Stimulated activated naive B cell treated with anti-CD40 and anti-IgM and Interleukin-4, amounts not matched to agents 10 μg/mL and 1 μg/mL and 100 μg/mL, for 72 hours (primary cell): Measurements from ENCODE around the gene HS6ST3.

Experiments used
- ATAC-seq, 2 donors: fragments of 150-1000 bp; cut with Tn5 transposase; replicated peaks; 2 replicates each; pipeline ENCODE4 v1.10.0; 2021; ENCODE audit warnings: moderate library complexity in 1 of 2
- DNase-seq: peaks from one replicate; pipeline ENCODE4 v3.0.0; 2021
- H3K27ac Mint-ChIP-seq: one replicate; pipeline ENCODE4 v1.8.0; 2022; ENCODE audit warnings: mild to moderate bottlenecking, mixed read lengths
- H3K27me3 Mint-ChIP-seq, 2 donors: one replicate each; pipeline ENCODE4 v1.8.0; 2022; ENCODE audit warnings: mixed read lengths in 2 of 2
- H3K36me3 Mint-ChIP-seq, 2 donors: one replicate each; pipeline ENCODE4 v1.8.0; 2022; ENCODE audit warnings: mixed read lengths in 2 of 2, mild to moderate bottlenecking in 1 of 2
- H3K4me1 Mint-ChIP-seq, 2 donors: one replicate each; pipeline ENCODE4 v1.8.0; 2022; ENCODE audit warnings: mixed read lengths in 2 of 2, mild to moderate bottlenecking in 1 of 2
- H3K4me3 Mint-ChIP-seq, 2 donors: one replicate each; pipeline ENCODE4 v1.8.0; 2022; ENCODE audit warnings: mild to moderate bottlenecking in 2 of 2, mixed read lengths in 2 of 2, moderate library complexity in 1 of 2
- H3K9me3 Mint-ChIP-seq, 2 donors: one replicate each; pipeline ENCODE4 v1.8.0; 2022; ENCODE audit warnings: mixed read lengths in 2 of 2, mild to moderate bottlenecking in 1 of 2

Gene HS6ST3

DNA sequence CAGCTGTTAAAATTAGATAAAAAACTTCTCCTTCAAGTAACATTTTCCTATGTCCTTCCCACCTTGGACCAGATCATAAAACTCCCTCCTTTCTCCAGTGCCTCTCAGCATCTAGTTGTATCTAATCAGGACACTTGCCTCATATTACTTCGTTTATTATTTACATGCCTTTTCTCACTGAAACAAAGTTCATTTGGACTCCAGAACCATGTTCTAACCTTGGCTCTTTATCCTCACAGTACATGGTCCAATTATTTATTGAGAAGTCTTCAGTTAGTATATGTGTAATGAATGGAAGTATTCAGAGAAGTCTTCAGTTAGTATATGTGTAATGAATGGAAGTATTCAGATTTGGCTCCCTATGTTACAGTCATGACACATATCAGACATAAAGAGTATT lies 561.7 kb downstream of the HS6ST3 start:
- Mint-ChIP-seq H3K4me1 (no peaks in the 10 kb centered on the region), H3K27ac (no peak overlapping the region), H3K9me3 (peaks cover 0 to 7% of the 10 kb centered on the region in 2 donors), H3K4me3 (no peak overlapping the region), H3K36me3 (no peaks in the 10 kb centered on the region), H3K27me3 (no peaks in the 10 kb centered on the region)
- DNase-seq = no peak
- no peak for ATAC-seq

- DNase-seq = no peak
- no peak for ATAC-seq
- H3K9me3 Mint-ChIP-seq = peaks cover 0 to 7% of the 10 kb centered on the region in 2 donors
- no peak overlapping the region for H3K4me3 Mint-ChIP-seq
- H3K36me3 Mint-ChIP-seq = no peaks in the 10 kb centered on the region
- no peaks in the 10 kb centered on the region for H3K27me3 Mint-ChIP-seq
- H3K27ac Mint-ChIP-seq = no peak overlapping the region
- H3K4me1 Mint-ChIP-seq = no peaks in the 10 kb centered on the region
These were observed 562.6 kb downstream of the HS6ST3 start for GRCh38 chr13:96652506-96652905.

- Mint-ChIP-seq H3K4me3 (no peak overlapping the region), H3K36me3 (no peaks in the 10 kb centered on the region), H3K27me3 (no peaks in the 10 kb centered on the region), H3K27ac (no peak overlapping the region), H3K4me1 (no peaks in the 10 kb centered on the region), H3K9me3 (peaks cover 11 to 18% of the 10 kb centered on the region in 2 donors)
- no peak for ATAC-seq
- DNase-seq = no peak
These were observed 571.7 kb downstream of the HS6ST3 start for GRCh38 chr13:96661612-96662011.

- H3K4me1 Mint-ChIP-seq = no peaks in the 10 kb centered on the region
These were observed 572.1 kb downstream of the HS6ST3 start for GRCh38 chr13:96662036-96662435.

GRCh38 chr13:96667294-96668018 lies 577.5 kb downstream of the HS6ST3 start:
- Mint-ChIP-seq H3K4me1 (no peaks in the 10 kb centered on the region), H3K9me3 (peaks cover 5 to 19% of the 10 kb centered on the region in 2 donors), H3K27me3 (no peaks in the 10 kb centered on the region), H3K27ac (no peak overlapping the region), H3K36me3 (no peaks in the 10 kb centered on the region), H3K4me3 (no peak overlapping the region)
- DNase-seq (no peak), ATAC-seq (no peak)

More at GRCh38 chr13:96662036-96662435, 572.1 kb downstream of the HS6ST3 start:
- peaks cover 11 to 18% of the 10 kb centered on the region in 2 donors for H3K9me3 Mint-ChIP-seq
- DNase-seq (no peak), ATAC-seq (no peak)
- H3K36me3 Mint-ChIP-seq = no peaks in the 10 kb centered on the region
- H3K27me3 Mint-ChIP-seq = no peaks in the 10 kb centered on the region
- H3K27ac Mint-ChIP-seq = no peak overlapping the region
- no peak overlapping the region for H3K4me3 Mint-ChIP-seq

GRCh38 chr13:96671073-96671472 lies 581.2 kb downstream of the HS6ST3 start:
- ATAC-seq = peak in 1 of 2 donors; percentile 14
- DNase-seq = no peak
- no peaks in the 10 kb centered on the region for H3K27me3 Mint-ChIP-seq
- no peaks in the 10 kb centered on the region for H3K36me3 Mint-ChIP-seq
- no peak overlapping the region for H3K27ac Mint-ChIP-seq
- H3K4me1 Mint-ChIP-seq = no peaks in the 10 kb centered on the region
- H3K9me3 Mint-ChIP-seq = peaks cover 4 to 12% of the 10 kb centered on the region in 2 donors
- no peak overlapping the region for H3K4me3 Mint-ChIP-seq

DNA sequence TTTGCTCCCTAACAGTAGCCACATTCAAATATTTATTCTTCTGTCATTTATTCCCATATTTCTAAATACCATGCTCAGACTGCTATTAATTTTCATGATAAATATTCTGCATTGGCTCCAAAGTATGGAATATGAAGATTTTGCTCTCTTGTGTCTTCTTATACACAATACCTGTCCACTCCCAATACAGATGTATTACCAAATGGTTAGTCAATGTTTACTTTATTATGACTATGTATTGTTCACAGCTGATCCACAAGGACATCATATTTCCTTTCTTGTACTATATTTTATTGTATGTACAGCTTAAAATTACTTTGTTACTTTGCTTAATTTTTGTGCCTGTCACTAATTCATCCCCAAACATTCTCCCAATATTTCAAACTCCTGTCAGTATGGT lies 582.1 kb downstream of the HS6ST3 start:
- no peak for ATAC-seq
- Mint-ChIP-seq H3K9me3 (peaks cover 4 to 12% of the 10 kb centered on the region in 2 donors), H3K36me3 (no peaks in the 10 kb centered on the region), H3K4me1 (no peaks in the 10 kb centered on the region), H3K4me3 (no peak overlapping the region), H3K27me3 (no peaks in the 10 kb centered on the region), H3K27ac (no peak overlapping the region)
- no peak for DNase-seq

GRCh38 chr13:96673825-96674224 lies 583.9 kb downstream of the HS6ST3 start:
- no peaks in the 10 kb centered on the region for H3K36me3 Mint-ChIP-seq
- peaks cover 4 to 12% of the 10 kb centered on the region in 2 donors for H3K9me3 Mint-ChIP-seq
- no peak overlapping the region for H3K4me3 Mint-ChIP-seq
- no peak for DNase-seq
- no peaks in the 10 kb centered on the region for H3K4me1 Mint-ChIP-seq
- H3K27me3 Mint-ChIP-seq = no peaks in the 10 kb centered on the region
- H3K27ac Mint-ChIP-seq = no peak overlapping the region
- ATAC-seq = no peak

DNA sequence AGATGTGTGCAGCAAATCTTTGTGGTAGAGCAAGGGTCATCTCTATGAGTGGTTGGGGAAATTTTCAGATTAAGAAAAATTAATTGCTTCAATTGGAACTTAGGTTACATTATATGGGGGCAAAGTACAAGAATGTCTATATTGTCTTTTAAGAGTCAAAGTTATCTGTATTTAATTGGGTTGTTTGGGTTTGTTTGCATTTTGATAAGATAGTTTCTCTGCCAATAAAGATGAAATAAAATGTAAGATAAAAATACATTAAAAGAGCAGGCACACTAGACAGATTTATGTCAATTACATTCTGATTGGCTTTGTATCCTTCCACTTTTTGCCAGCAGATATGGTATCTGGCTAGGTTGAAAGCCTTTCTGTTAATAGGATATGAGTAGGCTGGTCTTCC lies 587.1 kb downstream of the HS6ST3 start:
- H3K9me3 Mint-ChIP-seq = peaks cover 3 to 6% of the 10 kb centered on the region in 2 donors
- no peak for ATAC-seq
- H3K4me3 Mint-ChIP-seq = no peak overlapping the region
- DNase-seq = no peak
- H3K27me3 Mint-ChIP-seq = no peaks in the 10 kb centered on the region
- H3K27ac Mint-ChIP-seq = no peak overlapping the region
- H3K36me3 Mint-ChIP-seq = no peaks in the 10 kb centered on the region
- H3K4me1 Mint-ChIP-seq = no peaks in the 10 kb centered on the region

- ATAC-seq (no peak), DNase-seq (no peak)
- no peak overlapping the region for H3K4me3 Mint-ChIP-seq
- no peaks in the 10 kb centered on the region for H3K36me3 Mint-ChIP-seq
- H3K27me3 Mint-ChIP-seq = no peaks in the 10 kb centered on the region
- no peaks in the 10 kb centered on the region for H3K4me1 Mint-ChIP-seq
- H3K9me3 Mint-ChIP-seq = peaks cover 3 to 6% of the 10 kb centered on the region in 2 donors
- no peak overlapping the region for H3K27ac Mint-ChIP-seq
These were observed 588.9 kb downstream of the HS6ST3 start for GRCh38 chr13:96678801-96679200.

DNA sequence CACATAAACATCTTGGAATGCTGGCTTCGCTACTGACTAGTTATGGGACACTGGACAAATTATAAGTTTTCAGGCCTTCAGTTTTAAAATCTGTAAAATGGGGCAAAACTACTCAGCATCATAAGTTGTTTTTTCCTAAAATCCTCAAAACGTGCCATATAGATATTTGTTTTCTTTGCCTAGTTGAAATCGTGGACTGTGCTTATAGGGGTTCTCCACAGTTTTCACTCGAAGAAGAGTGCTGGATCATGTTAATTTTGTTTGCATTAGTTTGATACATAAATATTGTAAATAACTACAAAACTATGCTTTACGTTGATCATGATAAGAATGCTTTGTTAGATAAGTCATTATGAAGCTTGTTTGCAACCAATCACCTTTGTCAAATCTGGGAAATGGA lies 591.0 kb downstream of the HS6ST3 start:
- Mint-ChIP-seq H3K27ac (no peak overlapping the region), H3K4me1 (no peaks in the 10 kb centered on the region), H3K36me3 (no peaks in the 10 kb centered on the region), H3K9me3 (peaks cover 0 to 4% of the 10 kb centered on the region in 2 donors), H3K4me3 (no peak overlapping the region), H3K27me3 (no peaks in the 10 kb centered on the region)
- no peak for DNase-seq
- no peak for ATAC-seq

DNA sequence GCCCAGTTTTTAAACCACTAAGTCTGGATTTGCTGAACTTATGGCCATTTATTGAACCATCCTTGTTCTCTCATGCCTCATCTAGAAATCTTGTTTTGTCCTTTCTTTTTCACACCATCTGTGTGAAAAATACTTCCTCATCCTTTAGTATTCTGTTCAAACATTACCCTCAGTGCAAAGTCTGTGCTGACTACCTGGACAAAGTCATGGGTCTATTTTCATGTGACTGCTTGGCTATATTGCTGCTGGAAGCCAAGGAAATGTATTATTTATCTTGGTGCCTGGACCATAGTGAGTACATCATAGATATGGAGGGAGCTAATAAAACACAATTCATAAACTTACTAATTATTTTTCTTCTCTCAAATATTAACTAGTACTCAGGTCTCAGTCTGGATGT lies 591.9 kb downstream of the HS6ST3 start:
- no peak for DNase-seq
- no peak for ATAC-seq
- H3K4me1 Mint-ChIP-seq = no peaks in the 10 kb centered on the region
- peaks cover 0 to 4% of the 10 kb centered on the region in 2 donors for H3K9me3 Mint-ChIP-seq
- H3K4me3 Mint-ChIP-seq = no peak overlapping the region
- no peaks in the 10 kb centered on the region for H3K27me3 Mint-ChIP-seq
- no peak overlapping the region for H3K27ac Mint-ChIP-seq
- H3K36me3 Mint-ChIP-seq = no peaks in the 10 kb centered on the region

DNA sequence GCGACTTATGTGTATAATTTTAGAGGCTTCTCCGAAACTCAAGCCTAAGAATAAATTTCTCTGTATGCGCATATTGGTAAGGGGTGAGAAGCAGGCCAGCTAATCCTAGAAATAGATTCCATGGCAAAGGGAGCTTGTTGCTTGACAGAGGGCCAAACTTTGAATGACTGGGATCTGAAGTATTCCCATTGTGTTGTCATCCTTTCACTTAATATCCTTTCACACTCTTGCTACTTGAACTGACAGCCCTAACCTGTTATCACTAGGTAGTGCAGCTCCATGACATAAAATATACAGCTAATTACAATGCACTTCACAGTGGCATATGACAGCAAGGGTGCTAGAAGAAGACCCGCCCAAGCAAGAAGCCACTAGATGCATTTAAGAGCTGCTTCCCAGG lies 594.6 kb downstream of the HS6ST3 start:
- Mint-ChIP-seq H3K9me3 (peaks cover 0 to 1% of the 10 kb centered on the region in 2 donors), H3K27me3 (no peaks in the 10 kb centered on the region), H3K36me3 (no peaks in the 10 kb centered on the region), H3K27ac (no peak overlapping the region), H3K4me1 (no peaks in the 10 kb centered on the region), H3K4me3 (no peak overlapping the region)
- ATAC-seq = no peak
- no peak for DNase-seq

DNA sequence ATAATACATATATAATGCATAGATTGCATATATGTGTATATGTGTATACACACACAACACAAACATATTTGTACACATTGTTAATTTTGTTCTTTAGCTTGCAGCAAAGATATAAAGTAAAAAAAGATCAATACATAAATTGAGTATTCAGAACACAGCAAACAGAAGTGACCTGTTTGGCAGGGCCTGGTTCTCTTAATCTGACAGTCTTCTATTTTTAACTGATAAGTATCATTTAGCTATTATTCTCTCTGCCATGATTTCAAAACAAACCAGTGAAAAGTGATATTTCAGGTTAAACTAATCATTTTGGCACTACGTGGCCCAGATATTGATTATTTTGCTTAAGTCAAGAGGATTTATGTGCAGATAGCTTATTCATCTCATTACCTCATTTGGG lies 595.0 kb downstream of the HS6ST3 start:
- H3K27ac Mint-ChIP-seq = no peak overlapping the region
- H3K9me3 Mint-ChIP-seq = no peaks in the 10 kb centered on the region
- DNase-seq (no peak), ATAC-seq (no peak)
- no peaks in the 10 kb centered on the region for H3K27me3 Mint-ChIP-seq
- H3K4me1 Mint-ChIP-seq = no peaks in the 10 kb centered on the region
- no peaks in the 10 kb centered on the region for H3K36me3 Mint-ChIP-seq
- H3K4me3 Mint-ChIP-seq = no peak overlapping the region

- ATAC-seq (no peak), DNase-seq (no peak)
- no peaks in the 10 kb centered on the region for H3K36me3 Mint-ChIP-seq
- H3K27me3 Mint-ChIP-seq = no peaks in the 10 kb centered on the region
- H3K4me1 Mint-ChIP-seq = no peaks in the 10 kb centered on the region
- no peak overlapping the region for H3K27ac Mint-ChIP-seq
- no peak overlapping the region for H3K4me3 Mint-ChIP-seq
- no peaks in the 10 kb centered on the region for H3K9me3 Mint-ChIP-seq
These were observed 596.4 kb downstream of the HS6ST3 start for GRCh38 chr13:96686286-96686685.
